AG04449 (cell line): Measurements from ENCODE around the gene WIPF3.

Source experiments
- CTCF ChIA-PET: fragments of 350-600 bp; formaldehyde crosslinking; extraction: SDS; loops from one replicate; lab custom pipeline; 2021; ENCODE audit warnings: antibody characterized with exemption; lab: Yijun Ruan, JAX
- POLR2A ChIA-PET: fragments of 400-600, 350-600 bp; formaldehyde crosslinking; extraction: SDS; loops from one replicate; lab custom pipeline; 2020; ENCODE audit warnings: antibody characterized with exemption, inconsistent platforms; lab: Yijun Ruan, JAX
- DNase-seq: peaks from one replicate; pipeline ENCODE4 v3.0.0-alpha.2; 2010; ENCODE audit warnings: low read depth, low spot score
- H3K4me3 ChIP-seq: 2 replicates; pipeline ENCODE4 v1.5.1; 2011; ENCODE audit warnings: low read depth, mild to moderate bottlenecking, control low read depth, low read length
- CTCF ChIP-seq: IDR thresholded peaks from one replicate; pipeline ENCODE4 v1.5.1; 2011; ENCODE audit warnings: mild to moderate bottlenecking, moderate library complexity, low read length, control low read depth, inconsistent platforms; ENCODE audit not compliant: insufficient read depth; ENCODE audit errors: missing control alignments

The WIPF3 gene

GRCh38 chr7:29894256-29894655 is 87.9 kb downstream of the WIPF3 start:
- CTCF ChIA-PET: interaction anchor here (1.5 kb wide), 1 partner anchor 27 kb away, joined by 3 read pairs; no protein-coding TSS in a partner anchor
- POLR2A ChIA-PET: no interaction called here
- no peak overlapping the region for H3K4me3 ChIP-seq
- DNase-seq: no peak
- no peak for TF ChIP-seq CTCF

GRCh38 chr7:29895559-29895958 is 89.3 kb downstream of the WIPF3 start:
- CTCF ChIA-PET: no interaction called here

GRCh38 chr7:29896685-29897411 is 90.5 kb downstream of the WIPF3 start:
- POLR2A ChIA-PET: no interaction called here
- CTCF ChIA-PET: interaction anchor here (1.2 kb wide), 1 partner anchor 18 kb away, joined by 3 read pairs; no protein-coding TSS in a partner anchor
- no peak overlapping the region for H3K4me3 ChIP-seq
- DNase-seq: no peak
- TF ChIP-seq CTCF: no peak

More at GRCh38 chr7:29895559-29895958, 89.3 kb downstream of the WIPF3 start:
- no peak for DNase-seq
- no peak for TF ChIP-seq CTCF
- H3K4me3 ChIP-seq: no peak overlapping the region
- POLR2A ChIA-PET: no interaction called here

GRCh38 chr7:29898301-29898700 is 92.0 kb downstream of the WIPF3 start:
- DNase-seq: no peak
- ChIA-PET POLR2A (no interaction called here), CTCF (no interaction called here)
- no peak overlapping the region for H3K4me3 ChIP-seq
- TF ChIP-seq CTCF: no peak

- TF ChIP-seq CTCF: no peak
- CTCF ChIA-PET: interaction anchor here (1.2 kb wide), 1 partner anchor 20 kb away, joined by 5 read pairs; no protein-coding TSS in a partner anchor
- H3K4me3 ChIP-seq: no peak overlapping the region
- POLR2A ChIA-PET: no interaction called here
- no peak for DNase-seq
Observed at GRCh38 chr7:29900745-29901144, 94.4 kb downstream of the WIPF3 start.

GRCh38 chr7:29906200-29907022 is 100.1 kb downstream of the WIPF3 start:
- no peak for DNase-seq
- TF ChIP-seq CTCF: no peak
- POLR2A ChIA-PET: no interaction called here
- CTCF ChIA-PET: interaction anchor here (1.6 to 4.8 kb wide), 2 partner anchors 15 to 17 kb away, joined by 6 to 42 read pairs; no protein-coding TSS in a partner anchor
- H3K4me3 ChIP-seq: no peak overlapping the region
